ENCODE results near the gene ECEL1.
A peak's percentile ranks its signal among the peaks of the same experiment; 100 is the strongest.

Gene ECEL1

GRCh38 chr2:232515639-232516038 is 28.0 kb upstream of the ECEL1 start:
- Mint-ChIP-seq H3K36me3 (no peaks in the 10 kb centered on the region), H3K4me3 (no peak overlapping the region), H3K27me3 (peaks cover 44 to 46% of the 10 kb centered on the region in 2 donors), H3K4me1 (peaks cover 0 to 2% of the 10 kb centered on the region in 2 donors), H3K9me3 (no peaks in the 10 kb centered on the region), H3K27ac (no peak overlapping the region)
- no peak for ATAC-seq (replicated peaks)
- no peak for DNase-seq

- Mint-ChIP-seq H3K36me3 (no peaks in the 10 kb centered on the region), H3K27ac (no peak overlapping the region), H3K4me3 (no peak overlapping the region), H3K4me1 (peaks cover 0 to 2% of the 10 kb centered on the region in 2 donors), H3K9me3 (no peaks in the 10 kb centered on the region), H3K27me3 (peaks cover 33 to 38% of the 10 kb centered on the region in 2 donors)
- no peak for ATAC-seq (replicated peaks)
- DNase-seq = no peak
Observed at GRCh38 chr2:232513353-232513752, 25.7 kb upstream of the ECEL1 start.

GRCh38 chr2:232512602-232513001 is 25.0 kb upstream of the ECEL1 start:
- ATAC-seq (replicated peaks) (no peak), DNase-seq (no peak)
- Mint-ChIP-seq H3K27ac (no peak overlapping the region), H3K27me3 (peaks cover 34 to 35% of the 10 kb centered on the region in 2 donors), H3K9me3 (no peaks in the 10 kb centered on the region), H3K4me3 (no peak overlapping the region), H3K36me3 (no peaks in the 10 kb centered on the region), H3K4me1 (peaks cover 0 to 2% of the 10 kb centered on the region in 2 donors)

GRCh38 chr2:232511336-232511890 is 23.8 kb upstream of the ECEL1 start:
- Mint-ChIP-seq H3K4me3 (no peak overlapping the region), H3K27ac (no peak overlapping the region), H3K4me1 (no peaks in the 10 kb centered on the region), H3K36me3 (no peaks in the 10 kb centered on the region), H3K9me3 (no peaks in the 10 kb centered on the region), H3K27me3 (peaks cover 35 to 43% of the 10 kb centered on the region in 2 donors)
- ATAC-seq (replicated peaks) = no peak
- DNase-seq = no peak

- Mint-ChIP-seq H3K27ac (no peak overlapping the region), H3K4me3 (no peak overlapping the region), H3K9me3 (no peaks in the 10 kb centered on the region), H3K27me3 (peaks cover 50 to 62% of the 10 kb centered on the region in 2 donors), H3K4me1 (peaks cover 8 to 11% of the 10 kb centered on the region in 2 donors), H3K36me3 (no peaks in the 10 kb centered on the region)
- ATAC-seq (replicated peaks) (no peak), DNase-seq (no peak)
Observed at GRCh38 chr2:232508251-232508650, 20.6 kb upstream of the ECEL1 start.

GRCh38 chr2:232506709-232507108 is 19.1 kb upstream of the ECEL1 start:
- Mint-ChIP-seq H3K4me1 (peaks cover 12 to 22% of the 10 kb centered on the region in 2 donors), H3K4me3 (no peak overlapping the region), H3K36me3 (no peaks in the 10 kb centered on the region), H3K9me3 (no peaks in the 10 kb centered on the region), H3K27ac (no peak overlapping the region), H3K27me3 (peaks cover 51 to 62% of the 10 kb centered on the region in 2 donors)
- no peak for DNase-seq
- ATAC-seq (replicated peaks) = no peak

GRCh38 chr2:232505856-232506255 is 18.2 kb upstream of the ECEL1 start:
- Mint-ChIP-seq H3K4me3 (no peak overlapping the region), H3K9me3 (no peaks in the 10 kb centered on the region), H3K27me3 (peaks cover 51 to 63% of the 10 kb centered on the region in 2 donors), H3K4me1 (peaks cover 12 to 22% of the 10 kb centered on the region in 2 donors), H3K27ac (no peak overlapping the region), H3K36me3 (no peaks in the 10 kb centered on the region)
- no peak for ATAC-seq (replicated peaks)
- DNase-seq = no peak

- Mint-ChIP-seq H3K27me3 (peaks cover 59 to 70% of the 10 kb centered on the region in 2 donors), H3K27ac (no peak overlapping the region), H3K36me3 (no peaks in the 10 kb centered on the region), H3K9me3 (no peaks in the 10 kb centered on the region), H3K4me1 (peaks cover 12 to 22% of the 10 kb centered on the region in 2 donors), H3K4me3 (no peak overlapping the region)
- DNase-seq = no peak
- ATAC-seq (replicated peaks) = no peak
Observed at GRCh38 chr2:232504438-232504837, 16.8 kb upstream of the ECEL1 start.

GRCh38 chr2:232503809-232504323 is 16.2 kb upstream of the ECEL1 start:
- Mint-ChIP-seq H3K4me3 (peak overlapping the region; percentile 67 to 76), H3K9me3 (no peaks in the 10 kb centered on the region), H3K27me3 (peaks cover 63 to 72% of the 10 kb centered on the region in 2 donors), H3K36me3 (no peaks in the 10 kb centered on the region), H3K4me1 (peaks cover 12 to 22% of the 10 kb centered on the region in 2 donors), H3K27ac (peak overlapping the region; percentile 44)
- DNase-seq (no peak), ATAC-seq (replicated peaks) (no peak)

GRCh38 chr2:232502911-232503808 is 15.5 kb upstream of the ECEL1 start:
- H3K4me3 Mint-ChIP-seq = peak overlapping the region; percentile 67 to 76
- H3K27me3 Mint-ChIP-seq = peaks cover 68 to 75% of the 10 kb centered on the region in 2 donors
- H3K4me1 Mint-ChIP-seq = peaks cover 12 to 22% of the 10 kb centered on the region in 2 donors
- no peaks in the 10 kb centered on the region for H3K36me3 Mint-ChIP-seq
- peak; percentile 41 for DNase-seq
- H3K9me3 Mint-ChIP-seq = no peaks in the 10 kb centered on the region
- peak; percentile 60 to 62 for ATAC-seq (replicated peaks)
- H3K27ac Mint-ChIP-seq = peak overlapping the region; percentile 74

- peak; percentile 62 to 72 for ATAC-seq (replicated peaks)
- Mint-ChIP-seq H3K9me3 (no peaks in the 10 kb centered on the region), H3K4me3 (peak overlapping the region; percentile 75 to 88), H3K27ac (peak overlapping the region; percentile 94), H3K36me3 (no peaks in the 10 kb centered on the region), H3K27me3 (peaks cover 64 to 76% of the 10 kb centered on the region in 2 donors), H3K4me1 (peaks cover 12 to 22% of the 10 kb centered on the region in 2 donors)
- no peak for DNase-seq
Observed at GRCh38 chr2:232502511-232502910, 14.9 kb upstream of the ECEL1 start.

GRCh38 chr2:232501794-232502390 is 14.3 kb upstream of the ECEL1 start:
- H3K4me3 Mint-ChIP-seq = no peak overlapping the region
- no peak overlapping the region for H3K27ac Mint-ChIP-seq
- no peak for DNase-seq
- H3K36me3 Mint-ChIP-seq = no peaks in the 10 kb centered on the region
- H3K4me1 Mint-ChIP-seq = peaks cover 12 to 22% of the 10 kb centered on the region in 2 donors
- H3K9me3 Mint-ChIP-seq = no peaks in the 10 kb centered on the region
- no peak for ATAC-seq (replicated peaks)
- H3K27me3 Mint-ChIP-seq = peaks cover 59 to 75% of the 10 kb centered on the region in 2 donors

- Mint-ChIP-seq H3K36me3 (no peaks in the 10 kb centered on the region), H3K4me1 (peaks cover 12 to 22% of the 10 kb centered on the region in 2 donors), H3K27ac (no peak overlapping the region), H3K27me3 (peaks cover 56 to 71% of the 10 kb centered on the region in 2 donors), H3K4me3 (no peak overlapping the region), H3K9me3 (no peaks in the 10 kb centered on the region)
- DNase-seq = no peak
- no peak for ATAC-seq (replicated peaks)
Observed at GRCh38 chr2:232501331-232501771, 13.7 kb upstream of the ECEL1 start.

GRCh38 chr2:232498452-232498851 is 10.8 kb upstream of the ECEL1 start:
- H3K4me3 Mint-ChIP-seq = no peak overlapping the region
- H3K27me3 Mint-ChIP-seq = peaks cover 33 to 43% of the 10 kb centered on the region in 2 donors
- ATAC-seq (replicated peaks) (no peak), DNase-seq (no peak)
- H3K36me3 Mint-ChIP-seq = no peaks in the 10 kb centered on the region
- H3K9me3 Mint-ChIP-seq = no peaks in the 10 kb centered on the region
- peaks cover 4 to 13% of the 10 kb centered on the region in 2 donors for H3K4me1 Mint-ChIP-seq
- no peak overlapping the region for H3K27ac Mint-ChIP-seq

Measured in stimulated activated naive B cell treated with anti-CD40 and anti-IgM and Interleukin-4, amounts not matched to agents 10 μg/mL and 1 μg/mL and 100 μg/mL, for 72 hours (primary cell).